A549 (cell line): ENCODE results near the gene AKAP17A. TPM values are rescaled to one million over a fixed set of nuclear protein-coding genes. Genes with fewer than 3 reads are reported as not detected.

Experiments used
- ATAC-seq, 2 experiments: fragments of 200-7000 bp in 1 of 2; fragments of >200 bp in 1 of 2; cut with Nextera tagmentation in 1 of 2; cut with Tn5 transposase in 1 of 2; 3 replicates each; pipeline versions ENCODE4 v1.8.0 to v1.9.1; 2018 to 2020; ENCODE audit warnings: mild to moderate bottlenecking in 1 of 2, moderate library complexity in 1 of 2
- CTCF ChIA-PET: fragments of 300-600 bp; sonication (Branson Sonifier 250); formaldehyde crosslinking; extraction: SDS; loops from one replicate; lab custom pipeline; 2021; ENCODE audit warnings: antibody characterized with exemption, inconsistent platforms; lab: Yijun Ruan, JAX
- POLR2A ChIA-PET: fragments of 350-600 bp; formaldehyde crosslinking; extraction: SDS; loops from one replicate; lab custom pipeline; 2021; ENCODE audit warnings: antibody characterized with exemption, inconsistent platforms; lab: Yijun Ruan, JAX
- DNase-seq, 2 experiments: peaks; one replicate each; pipeline versions ENCODE4 v3.0.0 to v3.0.0-alpha.2; 2011 to 2016; ENCODE audit warnings: low read depth in 1 of 2, low spot score in 1 of 2
- FAIRE-seq: peaks from 2 replicates; lab custom pipeline; 2011; peaks lifted over from hg19 to GRCh38; lab: Jason Lieb, UNC
- H3K27ac ChIP-seq, 2 experiments: fragments of >200 bp; sonication (Bioruptor Twin); formaldehyde crosslinking; 3 replicates each; pipeline ENCODE4 v1.5.1; 2016 to 2017
- H3K4me1 ChIP-seq: fragments of >200 bp; sonication (Bioruptor Twin); formaldehyde crosslinking; 3 replicates; pipeline ENCODE4 v1.6.1; 2016
- H3K4me2 ChIP-seq: fragments of >200 bp; sonication (Bioruptor Twin); formaldehyde crosslinking; 3 replicates; pipeline ENCODE4 v1.6.1; 2016
- H3K4me3 ChIP-seq: fragments of >200 bp; sonication (Bioruptor Twin); formaldehyde crosslinking; 3 replicates; pipeline ENCODE4 v1.5.1; 2016
- H3K9me3 ChIP-seq: fragments of >200 bp; sonication (Bioruptor Twin); formaldehyde crosslinking; 3 replicates; pipeline ENCODE4 v1.6.1; 2016
- BHLHE40 ChIP-seq: IDR thresholded peaks from 2 replicates; pipeline ENCODE4 v1.6.1; 2012; ENCODE audit warnings: low read depth, low read length, inconsistent platforms
- CBX8 ChIP-seq: fragments of 200-600 bp; sonication (generic); IDR thresholded peaks from 2 replicates; pipeline ENCODE4 v1.6.1; 2016
- CHD2 ChIP-seq: fragments of 150-350 bp; IDR thresholded peaks from 2 replicates; pipeline ENCODE4 v1.6.1; 2014; ENCODE audit warnings: low read length; ENCODE audit not compliant: partially characterized antibody
- EHMT2 ChIP-seq: fragments of 200-600 bp; sonication (generic); IDR thresholded peaks from 2 replicates; pipeline ENCODE4 v1.6.1; 2016; ENCODE audit warnings: antibody characterized with exemption, low read depth, mild to moderate bottlenecking, moderate library complexity
- EP300 ChIP-seq, 2 experiments: fragments of >200 bp; sonication (Bioruptor Twin); formaldehyde crosslinking; IDR thresholded peaks; 2 replicates in 1 of 2; 3 replicates in 1 of 2; pipeline ENCODE4 v1.6.1; 2016 to 2017
- FOXS1 ChIP-seq: fragments of 250-450 bp; sonication (Bioruptor Pico); IDR thresholded peaks from 2 replicates; pipeline ENCODE4 v1.5.0; 2020; ENCODE audit warnings: mild to moderate bottlenecking, moderate library complexity
- GATA3 ChIP-seq: IDR thresholded peaks from 2 replicates; pipeline ENCODE4 v1.6.1; 2012; ENCODE audit warnings: borderline replicate concordance
- HDAC2 ChIP-seq: fragments of 200-600 bp; sonication (generic); IDR thresholded peaks from 2 replicates; pipeline ENCODE4 v1.6.1; 2016
- HOXB5 ChIP-seq: fragments of 250-450 bp; sonication (Bioruptor Pico); IDR thresholded peaks from 2 replicates; pipeline ENCODE4 v1.5.0; 2020; ENCODE audit warnings: mild to moderate bottlenecking, moderate library complexity
- KDM1A ChIP-seq: fragments of 200-600 bp; sonication (generic); IDR thresholded peaks from 2 replicates; pipeline ENCODE4 v1.6.1; 2016; ENCODE audit warnings: low read depth, mild to moderate bottlenecking
- KDM5A ChIP-seq: fragments of 200-600 bp; sonication (generic); IDR thresholded peaks from 2 replicates; pipeline ENCODE4 v1.6.1; 2016; ENCODE audit warnings: antibody characterized with exemption, mild to moderate bottlenecking
- MYC ChIP-seq: IDR thresholded peaks from 2 replicates; pipeline ENCODE4 v1.6.1; 2012; ENCODE audit warnings: mild to moderate bottlenecking, inconsistent platforms, low read length, improper control_type of control experiment, borderline replicate concordance
- NR3C1 ChIP-seq: fragments of >200 bp; sonication (Bioruptor Twin); formaldehyde crosslinking; IDR thresholded peaks from 3 replicates; pipeline ENCODE4 v1.6.1; 2017
- PHF8 ChIP-seq: fragments of 200-600 bp; sonication (generic); IDR thresholded peaks from 2 replicates; pipeline ENCODE4 v1.6.1; 2016; ENCODE audit warnings: low read depth, mild to moderate bottlenecking, antibody characterized with exemption, moderate library complexity, borderline replicate concordance
- RARB ChIP-seq: fragments of 250-450 bp; sonication (Bioruptor Pico); IDR thresholded peaks from 2 replicates; pipeline ENCODE4 v1.8.0; 2021; ENCODE audit warnings: mild to moderate bottlenecking, moderate library complexity
- RCOR1 ChIP-seq: fragments of 150-350 bp; IDR thresholded peaks from 2 replicates; pipeline ENCODE4 v1.6.1; 2014; ENCODE audit warnings: antibody characterized with exemption, low read length, low read depth
- RFX5 ChIP-seq: fragments of 450-650 bp; IDR thresholded peaks from 2 replicates; pipeline ENCODE4 v1.7.1; 2014; ENCODE audit warnings: antibody characterized with exemption, mild to moderate bottlenecking, moderate library complexity
- ZFP36 ChIP-seq: fragments of 450-650 bp; IDR thresholded peaks from 2 replicates; pipeline ENCODE4 v1.6.1; 2014; ENCODE audit warnings: borderline replicate concordance; ENCODE audit not compliant: partially characterized antibody
- ZNF302 ChIP-seq: fragments of 250-450 bp; sonication (Bioruptor Pico); IDR thresholded peaks from 2 replicates; pipeline ENCODE4 v1.9.0; 2021; ENCODE audit warnings: inconsistent platforms, mild to moderate bottlenecking, moderate library complexity
- WGBS: methylation state at CpG from one replicate; pipeline ENCODE4 v1.1.6; 2017; ENCODE audit errors: missing lambda C conversion rate; 5-methylcytosine and 5-hydroxymethylcytosine counted together
- polyA plus RNA-seq, 4 experiments: library from polyadenylated mRNA; depleted of rRNA in 3 of 4; stranded (reverse); fragments of >200 nt; fragmentation: RNase III in 1 of 4; extraction: RNeasy Plus Mini Kit Qiagen cat#74134 plus additional on column Dnase treatment in 1 of 4; gene quantifications; 2 replicates in 3 of 4; 3 replicates in 1 of 4; pipeline ENCODE4 v1.2.3, GENCODE V29; 2011 to 2017
- TF ChIP-seq, protein P1 (sequence below): fragments of >200 bp; sonication (Bioruptor Twin); formaldehyde crosslinking; IDR thresholded peaks from 3 replicates; pipeline ENCODE4 v1.5.1; 2016
- TF ChIP-seq, protein P2 (sequence below): fragments of 150-350 bp; IDR thresholded peaks from 2 replicates; pipeline ENCODE4 v1.6.1; 2014; ENCODE audit warnings: low read depth, mild to moderate bottlenecking, low read length
- TF ChIP-seq, protein P3 (sequence below): IDR thresholded peaks from 2 replicates; pipeline ENCODE4 v1.6.1; 2012; ENCODE audit warnings: low read depth, borderline replicate concordance
- TF ChIP-seq, protein P4 (sequence below): fragments of >200 bp; sonication (Bioruptor Twin); formaldehyde crosslinking; IDR thresholded peaks from 2 replicates; pipeline ENCODE4 v1.6.1; 2016

The AKAP17A gene
- polyA plus RNA-seq, 2 of the 4 experiments (the other 2 are of a cell fraction), result 24.9 to 32.9 TPM

DNA sequence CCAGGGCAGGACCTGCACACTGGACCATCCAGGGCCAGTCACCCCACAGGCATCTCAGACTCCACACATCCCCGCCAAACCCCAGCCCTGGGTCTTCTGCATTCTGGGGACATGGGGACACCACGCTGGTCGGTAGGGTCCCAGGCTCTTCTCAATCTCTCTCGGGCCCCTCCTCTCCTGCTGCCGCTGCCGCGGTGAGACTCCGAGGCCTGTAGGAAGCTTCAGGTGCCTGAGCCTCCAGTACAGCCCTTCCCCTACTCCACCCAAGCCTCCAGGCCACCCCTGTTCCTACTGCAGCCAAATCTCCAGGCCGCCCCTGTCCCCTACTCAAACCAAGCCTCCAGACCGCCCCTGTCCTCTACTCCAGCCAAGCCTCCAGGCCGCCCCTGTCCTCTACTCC lies 17.9 kb downstream of the AKAP17A start (continued):
- TF ChIP-seq PHF8, result no peak
- no peak for TF ChIP-seq BHLHE40
- TF ChIP-seq GATA3, result no peak
- no peak for TF ChIP-seq FOXS1 (CRISPR knock-in tag)
- TF ChIP-seq, protein P1, sequence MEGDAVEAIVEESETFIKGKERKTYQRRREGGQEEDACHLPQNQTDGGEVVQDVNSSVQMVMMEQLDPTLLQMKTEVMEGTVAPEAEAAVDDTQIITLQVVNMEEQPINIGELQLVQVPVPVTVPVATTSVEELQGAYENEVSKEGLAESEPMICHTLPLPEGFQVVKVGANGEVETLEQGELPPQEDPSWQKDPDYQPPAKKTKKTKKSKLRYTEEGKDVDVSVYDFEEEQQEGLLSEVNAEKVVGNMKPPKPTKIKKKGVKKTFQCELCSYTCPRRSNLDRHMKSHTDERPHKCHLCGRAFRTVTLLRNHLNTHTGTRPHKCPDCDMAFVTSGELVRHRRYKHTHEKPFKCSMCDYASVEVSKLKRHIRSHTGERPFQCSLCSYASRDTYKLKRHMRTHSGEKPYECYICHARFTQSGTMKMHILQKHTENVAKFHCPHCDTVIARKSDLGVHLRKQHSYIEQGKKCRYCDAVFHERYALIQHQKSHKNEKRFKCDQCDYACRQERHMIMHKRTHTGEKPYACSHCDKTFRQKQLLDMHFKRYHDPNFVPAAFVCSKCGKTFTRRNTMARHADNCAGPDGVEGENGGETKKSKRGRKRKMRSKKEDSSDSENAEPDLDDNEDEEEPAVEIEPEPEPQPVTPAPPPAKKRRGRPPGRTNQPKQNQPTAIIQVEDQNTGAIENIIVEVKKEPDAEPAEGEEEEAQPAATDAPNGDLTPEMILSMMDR, result no peak
- no peak for TF ChIP-seq CHD2
- TF ChIP-seq KDM5A, result no peak

DNA sequence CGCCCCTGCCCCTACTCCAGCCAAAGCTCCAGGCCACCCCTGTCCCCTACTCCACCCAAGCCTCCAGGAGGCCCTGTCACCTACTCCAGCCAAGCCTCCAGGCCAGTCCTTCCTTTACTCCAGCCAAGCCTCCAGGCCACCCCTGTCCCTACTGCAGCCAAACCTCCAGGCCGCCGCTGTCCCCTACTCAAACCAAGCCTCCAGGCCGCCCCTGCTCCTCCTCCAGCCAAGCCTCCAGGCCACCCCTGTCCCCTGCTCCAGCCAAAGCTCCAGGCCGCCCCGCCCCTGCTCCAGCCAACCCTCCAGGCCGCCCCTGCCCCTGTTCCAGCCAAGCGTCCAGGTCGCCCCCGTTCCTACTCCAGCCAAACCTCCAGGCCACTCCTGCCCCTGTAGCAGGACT lies 18.4 kb downstream of the AKAP17A start:
- no peaks in the 10 kb centered on the region for H3K9me3 ChIP-seq
- CTCF ChIA-PET, result no interaction called here
- whole genome bisulfite sequencing, result 92% methylated on average over 9 of the region's 10 CpGs
- ATAC-seq (peak; percentile 21 to 41; a peak in 5 of 6 replicates), DNase-seq (no peak), FAIRE-seq (no peak)
- no peak overlapping the region for H3K4me3 ChIP-seq
- H3K4me1 ChIP-seq, result no peaks in the 10 kb centered on the region
- TF ChIP-seq FOXS1 (CRISPR knock-in tag) (no peak), CBX8 (no peak), RARB (CRISPR knock-in tag) (no peak), EP300 (IDR thresholded peaks at IDR 0.05) (no peak), RCOR1 (no peak), ZNF302 (CRISPR knock-in tag) (no peak), HDAC2 (no peak), ZFP36 (no peak), MYC (no peak), HOXB5 (no peak)
- TF ChIP-seq, protein P2, sequence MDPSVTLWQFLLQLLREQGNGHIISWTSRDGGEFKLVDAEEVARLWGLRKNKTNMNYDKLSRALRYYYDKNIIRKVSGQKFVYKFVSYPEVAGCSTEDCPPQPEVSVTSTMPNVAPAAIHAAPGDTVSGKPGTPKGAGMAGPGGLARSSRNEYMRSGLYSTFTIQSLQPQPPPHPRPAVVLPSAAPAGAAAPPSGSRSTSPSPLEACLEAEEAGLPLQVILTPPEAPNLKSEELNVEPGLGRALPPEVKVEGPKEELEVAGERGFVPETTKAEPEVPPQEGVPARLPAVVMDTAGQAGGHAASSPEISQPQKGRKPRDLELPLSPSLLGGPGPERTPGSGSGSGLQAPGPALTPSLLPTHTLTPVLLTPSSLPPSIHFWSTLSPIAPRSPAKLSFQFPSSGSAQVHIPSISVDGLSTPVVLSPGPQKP, result no peak
- TF ChIP-seq, protein P3, sequence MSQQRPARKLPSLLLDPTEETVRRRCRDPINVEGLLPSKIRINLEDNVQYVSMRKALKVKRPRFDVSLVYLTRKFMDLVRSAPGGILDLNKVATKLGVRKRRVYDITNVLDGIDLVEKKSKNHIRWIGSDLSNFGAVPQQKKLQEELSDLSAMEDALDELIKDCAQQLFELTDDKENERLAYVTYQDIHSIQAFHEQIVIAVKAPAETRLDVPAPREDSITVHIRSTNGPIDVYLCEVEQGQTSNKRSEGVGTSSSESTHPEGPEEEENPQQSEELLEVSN, result no peak
- H3K27ac ChIP-seq, result no peak overlapping the region
- H3K4me2 ChIP-seq, result no peak overlapping the region
- POLR2A ChIA-PET, result no interaction called here

DNA sequence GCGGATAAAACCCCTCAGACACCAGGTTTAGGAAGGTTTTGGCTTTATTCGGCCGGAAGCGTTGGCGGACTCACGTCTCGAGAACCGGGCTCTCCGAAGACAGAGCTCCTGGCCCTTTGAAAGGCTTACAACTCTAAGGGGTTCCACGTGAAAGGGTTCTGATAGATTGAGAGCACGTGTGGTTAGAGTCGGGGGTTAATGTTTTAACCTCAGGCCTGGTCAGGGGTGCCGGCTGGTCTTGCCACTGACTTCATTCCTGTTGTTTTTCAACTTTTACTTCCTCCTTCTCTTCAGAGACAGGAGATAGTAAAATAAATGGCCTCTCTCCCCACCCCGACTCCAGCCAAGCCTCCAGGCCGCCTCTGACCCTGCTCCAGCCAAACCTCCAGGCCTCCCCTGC lies 18.8 kb downstream of the AKAP17A start:
- no peak overlapping the region for H3K4me2 ChIP-seq
- ATAC-seq (no peak), FAIRE-seq (no peak), DNase-seq (no peak)
- H3K4me1 ChIP-seq, result no peaks in the 10 kb centered on the region
- TF ChIP-seq NR3C1 (no peak), RCOR1 (no peak), RFX5 (no peak), KDM1A (no peak), CBX8 (no peak), EP300 (IDR thresholded peaks at IDR 0.05) (no peak), ZNF302 (CRISPR knock-in tag) (no peak), EHMT2 (no peak)
- TF ChIP-seq, protein P4, sequence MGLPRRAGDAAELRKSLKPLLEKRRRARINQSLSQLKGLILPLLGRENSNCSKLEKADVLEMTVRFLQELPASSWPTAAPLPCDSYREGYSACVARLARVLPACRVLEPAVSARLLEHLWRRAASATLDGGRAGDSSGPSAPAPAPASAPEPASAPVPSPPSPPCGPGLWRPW, result no peak
- H3K9me3 ChIP-seq, result no peaks in the 10 kb centered on the region
- ChIA-PET POLR2A (no interaction called here), CTCF (no interaction called here)
- no peak overlapping the region for H3K4me3 ChIP-seq
- WGBS, result 83% methylated on average over 15 of the region's 15 CpGs
- no peak overlapping the region for H3K27ac ChIP-seq
